ENCODE data around the gene ARHGEF9. TPM values are rescaled to one million over a fixed set of nuclear protein-coding genes. Genes with fewer than 3 reads are reported as not detected.

ARHGEF9 gene
- total RNA-seq, 1 donor from 2014 or later: 30.2 TPM

GRCh38 chrX:63680423-63680822 is 104.6 kb downstream of the ARHGEF9 start:
- H3K4me3 Mint-ChIP-seq: no peak overlapping the region
- peaks cover 32% of the 10 kb centered on the region for H3K36me3 Mint-ChIP-seq
- H3K4me1 Mint-ChIP-seq: no peaks in the 10 kb centered on the region
- TF ChIP-seq CTCF (IDR thresholded peaks at IDR 0.05; ENCODE audit: unreplicated experiment): no peak
- no peak overlapping the region for H3K27ac Mint-ChIP-seq
- H3K27me3 Mint-ChIP-seq (ENCODE audit: low read depth): no peaks in the 10 kb centered on the region
- H3K9me3 Mint-ChIP-seq: peaks cover 59% of the 10 kb centered on the region
- DNase-seq (ENCODE audit: low spot score in 2 of 2, unreplicated experiment in 2 of 2): no peak

- no peak for TF ChIP-seq CTCF (IDR thresholded peaks at IDR 0.05; ENCODE audit: unreplicated experiment)
- Mint-ChIP-seq H3K27ac (no peak overlapping the region), H3K9me3 (peaks cover 63% of the 10 kb centered on the region), H3K36me3 (peaks cover 29% of the 10 kb centered on the region), H3K4me3 (no peak overlapping the region), H3K27me3 (ENCODE audit: low read depth) (no peaks in the 10 kb centered on the region), H3K4me1 (no peaks in the 10 kb centered on the region)
- no peak for DNase-seq (ENCODE audit: low spot score in 2 of 2, unreplicated experiment in 2 of 2)
These were observed 105.6 kb downstream of the ARHGEF9 start for GRCh38 chrX:63679432-63679831.

- DNase-seq (ENCODE audit: low spot score in 2 of 2, unreplicated experiment in 2 of 2): no peak
- no peak for TF ChIP-seq CTCF (IDR thresholded peaks at IDR 0.05; ENCODE audit: unreplicated experiment)
- Mint-ChIP-seq H3K9me3 (peaks cover 48% of the 10 kb centered on the region), H3K4me3 (no peak overlapping the region), H3K27ac (no peak overlapping the region), H3K36me3 (peaks cover 16% of the 10 kb centered on the region), H3K4me1 (no peaks in the 10 kb centered on the region), H3K27me3 (ENCODE audit: low read depth) (no peaks in the 10 kb centered on the region)
These were observed 109.3 kb downstream of the ARHGEF9 start for GRCh38 chrX:63675716-63676115.

GRCh38 chrX:63673896-63674295 is 111.1 kb downstream of the ARHGEF9 start:
- no peak for TF ChIP-seq CTCF (IDR thresholded peaks at IDR 0.05; ENCODE audit: unreplicated experiment)
- H3K36me3 Mint-ChIP-seq: peaks cover 12% of the 10 kb centered on the region
- no peak overlapping the region for H3K27ac Mint-ChIP-seq
- peaks cover 44% of the 10 kb centered on the region for H3K9me3 Mint-ChIP-seq
- H3K27me3 Mint-ChIP-seq (ENCODE audit: low read depth): no peaks in the 10 kb centered on the region
- DNase-seq (ENCODE audit: low spot score in 2 of 2, unreplicated experiment in 2 of 2): no peak
- H3K4me1 Mint-ChIP-seq: no peaks in the 10 kb centered on the region
- no peak overlapping the region for H3K4me3 Mint-ChIP-seq

- Mint-ChIP-seq H3K9me3 (peaks cover 35% of the 10 kb centered on the region), H3K4me3 (no peak overlapping the region), H3K27me3 (ENCODE audit: low read depth) (no peaks in the 10 kb centered on the region), H3K27ac (no peak overlapping the region), H3K4me1 (no peaks in the 10 kb centered on the region), H3K36me3 (peaks cover 34% of the 10 kb centered on the region)
- no peak for DNase-seq (ENCODE audit: low spot score in 2 of 2, unreplicated experiment in 2 of 2)
- no peak for TF ChIP-seq CTCF (IDR thresholded peaks at IDR 0.05; ENCODE audit: unreplicated experiment)
These were observed 120.3 kb downstream of the ARHGEF9 start for GRCh38 chrX:63664741-63665140.

GRCh38 chrX:63664083-63664482 is 120.9 kb downstream of the ARHGEF9 start:
- Mint-ChIP-seq H3K36me3 (peaks cover 31% of the 10 kb centered on the region), H3K9me3 (peaks cover 29% of the 10 kb centered on the region), H3K27me3 (ENCODE audit: low read depth) (no peaks in the 10 kb centered on the region), H3K4me1 (no peaks in the 10 kb centered on the region), H3K27ac (no peak overlapping the region), H3K4me3 (no peak overlapping the region)
- DNase-seq (ENCODE audit: low spot score in 2 of 2, unreplicated experiment in 2 of 2): no peak
- TF ChIP-seq CTCF (IDR thresholded peaks at IDR 0.05; ENCODE audit: unreplicated experiment): no peak

Data from mesothelial cell of epicardium (in vitro differentiated cells).